GM19193 (cell line): Measurements from ENCODE around the gene RAB11FIP3.

Experiments used
- POLR2A ChIP-seq: IDR thresholded peaks from 4 replicates; pipeline ENCODE4 v1.6.1; 2011; ENCODE audit not compliant: insufficient read depth, insufficient read length; ENCODE audit errors: extremely low read depth

Gene RAB11FIP3

GRCh38 chr16:537415-538335, 112.2 kb downstream of the RAB11FIP3 start:
- no peak for TF ChIP-seq POLR2A

- no peak for TF ChIP-seq POLR2A
These were observed 114.6 kb downstream of the RAB11FIP3 start for GRCh38 chr16:539901-540530.

- TF ChIP-seq POLR2A: no peak
These were observed 115.3 kb downstream of the RAB11FIP3 start for GRCh38 chr16:540645-541340.

- no peak for TF ChIP-seq POLR2A
These were observed 118.1 kb downstream of the RAB11FIP3 start for GRCh38 chr16:543301-544164.

GRCh38 chr16:544517-544916, 119.1 kb downstream of the RAB11FIP3 start:
- TF ChIP-seq POLR2A: no peak

- TF ChIP-seq POLR2A: no peak
These were observed 121.7 kb downstream of the RAB11FIP3 start for GRCh38 chr16:546909-547770.

- no peak for TF ChIP-seq POLR2A
These were observed 123.1 kb downstream of the RAB11FIP3 start for GRCh38 chr16:548586-548985.

- TF ChIP-seq POLR2A: no peak
These were observed 124.3 kb downstream of the RAB11FIP3 start for GRCh38 chr16:549544-550263.

GRCh38 chr16:551210-551609, 125.8 kb downstream of the RAB11FIP3 start:
- TF ChIP-seq POLR2A: no peak

GRCh38 chr16:552171-552570, 126.7 kb downstream of the RAB11FIP3 start:
- no peak for TF ChIP-seq POLR2A

GRCh38 chr16:553601-554296, 128.3 kb downstream of the RAB11FIP3 start:
- no peak for TF ChIP-seq POLR2A

GRCh38 chr16:554297-554621, 128.8 kb downstream of the RAB11FIP3 start:
- no peak for TF ChIP-seq POLR2A
